ENCODE measurements around the gene ZNF594.
"Not testable (repeated sequence)": the region's sequence is repeated elsewhere in the genome, so short reads cannot be mapped to it uniquely, and the experiment has no call there.

The ZNF594 gene

DNA sequence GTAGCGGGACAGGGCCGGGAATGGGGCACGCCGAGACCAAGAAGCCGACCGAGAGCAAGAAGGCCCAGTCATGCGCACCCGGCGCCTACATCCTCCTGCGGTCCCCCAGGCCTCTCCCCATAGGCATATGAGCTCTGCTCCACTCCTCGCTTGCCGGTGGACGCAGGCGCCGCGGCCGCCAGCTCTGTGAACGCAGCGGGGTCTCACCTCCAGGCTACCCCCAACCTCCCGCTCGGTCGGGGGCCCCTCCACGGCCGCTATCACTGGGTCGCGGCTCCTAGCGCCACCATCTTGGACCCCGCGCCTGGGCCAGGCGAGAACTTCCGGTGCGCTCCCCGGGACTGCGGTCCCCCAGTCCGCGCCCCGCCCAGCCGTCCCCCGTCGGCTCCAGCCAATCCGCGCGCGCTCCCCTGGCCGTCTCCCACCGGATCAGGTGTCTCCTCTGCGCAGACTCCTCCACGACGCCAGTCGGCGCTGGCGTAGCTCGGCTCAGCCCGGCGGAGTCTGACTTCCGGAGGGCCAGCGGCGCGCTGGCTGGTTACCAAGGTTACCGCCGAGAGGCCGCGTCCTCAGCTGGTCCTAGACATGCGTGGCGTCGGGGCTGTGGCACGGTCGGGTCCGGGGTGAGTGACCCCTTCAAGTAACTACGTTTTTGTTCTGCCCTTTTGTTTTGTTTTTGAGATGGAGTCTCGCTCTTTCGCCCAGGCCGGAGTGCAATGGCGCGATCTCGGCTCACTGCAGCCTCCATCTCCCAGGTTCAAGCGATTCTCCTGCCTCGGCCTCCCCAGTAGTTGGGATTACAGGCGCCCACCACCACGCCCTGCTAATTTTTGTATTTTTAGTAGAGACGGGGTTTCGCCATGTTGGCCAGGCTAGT, at the start of gene ZNF594:
Gene ZNF594, minus strand, starts transcription at position 328 of the 877 bp plus-strand sequence. CDS start 7,612 bp downstream, outside the sequence.
- DNase-seq (ENCODE audit: low read depth in 3 of 3), result peak; percentile 94 to 97 (median 96)

DNA sequence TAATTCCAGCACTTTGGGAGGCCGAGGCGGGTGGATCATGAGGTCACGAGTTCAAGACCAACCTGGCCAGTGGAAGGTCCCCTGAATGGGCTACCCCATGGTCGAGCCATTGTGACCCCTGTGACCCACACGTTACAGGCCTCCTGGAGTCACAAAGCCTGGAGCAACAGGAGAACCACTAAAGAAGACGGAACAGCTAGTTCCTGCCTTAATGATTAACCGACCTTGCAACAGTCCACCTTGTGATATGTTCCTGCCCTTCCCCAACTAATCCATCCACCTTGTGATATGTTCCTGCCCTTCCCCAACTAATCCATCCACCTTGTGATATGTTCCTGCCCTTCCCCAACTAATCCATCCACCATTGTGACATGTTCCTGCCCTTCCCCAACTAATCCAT, 48.1 kb upstream of the ZNF594 start:
- DNase-seq (ENCODE audit: low read depth in 3 of 3), result not testable (repeated sequence)

DNA sequence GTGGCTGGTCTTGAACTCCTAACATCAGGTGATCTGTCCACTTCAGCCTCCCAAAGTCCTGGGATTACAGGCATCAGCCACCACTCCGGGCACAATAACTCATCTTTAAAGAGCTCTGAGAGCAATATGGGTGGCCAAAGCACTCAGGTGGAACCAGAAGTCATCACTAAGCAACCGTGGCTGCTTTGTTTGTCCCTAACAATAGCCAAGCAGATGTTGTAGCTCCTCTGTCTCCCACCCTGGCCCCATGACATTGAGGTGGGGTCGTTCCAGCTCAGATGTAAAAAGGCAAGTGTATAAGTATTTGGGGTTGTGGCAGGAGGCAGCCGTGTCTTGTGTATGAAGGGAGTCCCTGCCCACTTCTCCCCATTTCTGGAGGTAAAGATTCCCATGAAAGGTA, 46.7 kb upstream of the ZNF594 start:
- DNase-seq (ENCODE audit: low read depth in 3 of 3), result no peak

DNA sequence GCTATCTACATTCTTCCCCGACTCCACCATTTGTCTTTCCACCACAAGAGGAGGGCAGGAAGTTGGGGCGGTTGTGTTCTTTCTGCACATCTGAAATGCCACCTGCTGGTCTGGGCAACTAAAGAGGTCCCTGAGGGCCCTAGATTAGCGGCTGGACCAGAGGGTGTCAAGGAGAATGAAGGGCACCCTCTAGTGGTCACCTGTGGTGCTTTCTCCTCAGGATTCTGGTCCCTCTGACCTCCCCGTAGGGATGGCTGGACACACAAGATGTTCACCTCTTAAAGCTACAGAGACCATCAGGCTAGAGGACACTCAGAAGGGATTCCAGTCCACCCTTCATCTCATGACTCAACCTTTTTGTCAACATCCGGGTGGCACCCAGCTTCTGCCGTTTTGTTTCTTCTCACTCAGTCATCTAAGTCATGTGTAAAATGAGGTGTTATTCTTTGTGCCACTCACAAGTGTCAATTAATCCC, 45.9 kb upstream of the ZNF594 start:
- peak; percentile 8 to 40 (median 31) for DNase-seq (ENCODE audit: low read depth in 3 of 3)

DNA sequence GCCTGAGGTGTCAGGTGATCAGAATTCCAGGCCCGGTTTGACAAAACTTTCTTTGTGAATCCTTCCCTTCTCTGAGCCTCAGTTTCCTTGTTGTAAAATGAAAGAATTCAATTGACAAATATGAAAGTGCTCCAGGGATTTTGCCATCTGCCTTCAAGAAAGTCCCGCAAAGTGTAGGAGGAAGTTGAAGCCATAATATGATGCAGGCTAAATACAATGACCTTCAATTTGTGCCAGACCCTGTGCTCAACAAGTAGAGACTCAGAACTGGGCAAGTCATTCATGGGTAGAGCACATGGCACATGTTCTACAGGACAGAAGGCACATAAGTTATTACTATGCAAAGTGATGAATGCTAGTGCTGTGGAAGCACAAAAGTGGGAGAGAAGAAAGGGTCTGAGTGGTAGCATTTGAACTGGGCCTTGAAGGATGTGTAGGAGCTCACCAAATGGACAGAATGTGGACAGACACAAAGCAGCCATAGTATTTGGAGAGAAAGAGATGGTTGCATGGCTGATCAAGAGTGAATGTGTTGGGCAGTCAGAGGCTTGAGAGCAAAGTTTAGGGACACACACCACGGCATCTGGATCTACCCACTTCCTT, 45.4 kb upstream of the ZNF594 start:
- no peak for DNase-seq (ENCODE audit: low read depth in 3 of 3)

DNA sequence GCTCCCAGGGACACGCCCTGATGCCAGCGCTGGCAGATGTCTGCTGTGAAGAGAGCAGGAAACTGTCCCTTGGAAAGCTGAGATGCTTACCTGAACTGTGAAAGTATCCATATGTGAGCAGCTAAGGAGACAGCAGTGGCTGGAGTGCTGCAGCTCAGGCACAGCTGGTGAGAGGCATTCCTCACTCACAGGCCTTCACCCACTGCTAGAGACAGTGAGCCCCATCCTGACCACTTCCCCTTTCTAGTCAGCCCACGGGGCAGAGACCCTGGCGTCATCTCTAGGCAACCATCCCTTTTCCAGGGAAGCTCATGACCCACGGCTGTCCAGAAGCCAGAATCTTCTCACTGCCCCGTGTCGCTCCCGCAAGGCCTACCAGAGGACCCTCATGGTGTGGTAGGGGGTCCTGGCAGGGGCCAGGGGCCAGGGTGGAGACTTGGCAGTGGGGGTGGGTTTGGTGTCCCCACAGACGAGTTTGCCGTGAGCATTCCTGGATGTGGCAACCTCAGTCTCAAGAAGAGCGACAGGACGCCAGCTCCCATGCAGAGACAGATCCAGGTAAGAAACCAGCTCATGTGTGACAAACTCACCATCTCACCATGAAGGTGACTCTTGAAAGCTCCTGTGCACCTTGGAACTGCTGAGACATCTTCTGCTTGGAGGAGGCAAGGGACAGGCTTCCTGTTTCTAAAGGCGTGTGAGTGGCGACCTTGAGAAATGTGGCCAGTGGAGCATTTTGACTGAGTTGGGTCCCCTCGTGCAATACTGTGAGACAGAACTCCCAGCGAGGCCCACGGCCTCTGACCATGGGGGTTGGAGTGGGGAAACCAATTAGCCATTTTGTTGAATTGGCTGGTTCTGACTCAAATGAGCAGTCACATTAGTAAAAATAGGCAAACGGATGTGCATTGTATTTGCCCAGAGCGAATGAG, 43.2 kb upstream of the ZNF594 start, which contains the start of gene SCIMP:
Gene SCIMP, minus strand, starts transcription at position 216 of the 932 bp plus-strand sequence. Its CDS starts 105 bp downstream, at position 111.
- DNase-seq (ENCODE audit: low read depth in 3 of 3), result no peak

DNA sequence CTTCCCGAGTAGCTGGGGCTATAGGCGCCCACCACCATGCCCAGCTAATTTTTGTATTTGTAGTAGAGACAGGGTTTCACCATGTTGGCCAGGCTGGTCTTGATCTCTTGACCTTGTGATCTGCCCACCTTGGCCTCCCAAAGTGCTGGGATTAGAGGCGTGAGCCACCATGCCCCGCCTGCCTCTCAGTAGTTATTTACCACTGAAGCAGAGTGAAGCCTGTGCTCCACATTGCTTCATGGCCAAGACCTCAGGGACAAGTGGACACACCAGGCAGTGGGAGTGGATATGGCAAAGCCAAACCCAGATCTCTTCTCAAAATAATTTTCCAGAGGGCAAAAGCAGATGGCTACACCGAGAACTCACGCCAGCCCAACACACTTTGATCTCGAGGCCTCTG, 41.8 kb upstream of the ZNF594 start:
- DNase-seq (ENCODE audit: low read depth in 3 of 3), result not testable (repeated sequence)

DNA sequence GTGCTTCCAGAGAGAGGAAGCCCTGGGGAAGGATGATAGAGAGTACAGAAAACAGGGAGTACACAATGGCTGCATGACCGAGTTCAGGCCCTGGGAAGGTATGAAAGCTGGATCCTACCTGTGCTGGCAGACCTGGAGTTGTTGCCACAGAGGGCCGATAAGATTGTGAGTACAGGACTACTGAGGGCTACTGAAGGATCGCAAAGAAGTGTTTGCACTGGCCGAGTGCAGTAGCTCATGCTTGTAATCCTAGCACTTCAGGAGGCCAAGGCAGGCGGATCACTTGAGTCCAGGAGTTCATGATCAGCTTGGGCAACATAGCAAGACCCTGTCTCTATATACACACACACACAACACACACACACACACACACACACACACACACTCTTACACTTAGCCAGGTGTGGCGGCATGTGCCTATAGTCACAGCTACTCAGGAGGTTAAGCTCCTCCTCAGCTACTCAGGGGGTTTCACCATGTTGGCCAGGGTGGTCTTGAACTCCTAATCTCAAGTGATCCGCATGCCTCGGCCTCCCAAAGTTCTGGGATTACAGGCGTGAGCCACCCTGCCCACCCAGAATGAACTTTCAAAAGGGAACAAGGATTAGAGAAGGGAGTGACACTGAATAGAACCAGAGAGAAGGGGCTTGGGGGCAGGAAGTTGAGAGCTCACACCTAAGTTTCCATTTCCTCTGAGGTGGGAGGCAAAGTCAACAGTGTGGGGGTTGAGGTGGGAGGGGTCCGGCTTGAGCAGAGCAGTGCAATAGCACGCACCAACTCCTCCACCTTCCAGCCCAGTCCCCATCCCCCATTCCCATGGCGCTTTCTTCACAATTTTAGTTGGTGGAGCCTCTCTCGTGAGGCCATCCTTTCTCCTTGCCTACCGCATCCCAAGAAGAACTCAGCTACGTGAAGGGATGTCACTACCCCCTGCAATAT, 35.5 kb upstream of the ZNF594 start:
- no peak for DNase-seq (ENCODE audit: low read depth in 3 of 3)

DNA sequence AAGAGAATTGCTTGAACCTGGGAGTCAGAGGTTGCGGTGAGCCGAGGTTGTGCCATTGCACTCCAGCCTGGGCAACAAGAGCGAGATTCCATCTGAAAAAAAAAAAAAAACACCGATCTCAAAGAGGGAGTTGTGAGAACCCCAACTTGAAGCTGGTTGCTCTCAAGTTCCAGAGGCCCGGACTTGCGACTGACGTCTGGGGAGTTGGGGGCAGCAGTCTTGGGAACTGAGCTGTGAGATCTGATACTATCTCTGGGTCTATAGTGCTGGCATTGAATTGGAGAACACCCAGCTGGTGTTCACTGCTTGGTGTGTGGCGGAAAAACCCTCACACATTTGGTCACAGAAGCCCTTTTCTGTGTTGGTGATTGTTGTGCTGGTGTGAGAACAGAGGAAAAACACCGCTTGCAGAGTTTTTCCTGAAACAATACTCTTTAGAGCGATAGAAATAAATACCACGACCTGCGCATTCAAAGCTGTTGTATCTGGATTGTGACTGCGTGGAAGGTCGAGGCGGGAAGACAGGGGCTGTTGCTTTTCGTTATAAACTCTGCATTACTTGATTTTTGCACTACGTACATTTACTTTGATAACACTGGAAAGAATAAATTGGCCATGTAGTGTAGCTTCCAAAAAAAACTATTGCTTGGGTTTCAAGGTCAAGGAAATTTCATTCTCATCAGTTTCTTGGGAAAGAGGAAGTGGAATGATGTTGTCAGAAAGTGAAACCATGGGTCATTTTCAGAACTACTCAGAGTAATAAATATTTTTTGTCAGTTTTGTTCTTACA, 34.2 kb upstream of the ZNF594 start:
- no peak for DNase-seq (ENCODE audit: low read depth in 3 of 3)

DNA sequence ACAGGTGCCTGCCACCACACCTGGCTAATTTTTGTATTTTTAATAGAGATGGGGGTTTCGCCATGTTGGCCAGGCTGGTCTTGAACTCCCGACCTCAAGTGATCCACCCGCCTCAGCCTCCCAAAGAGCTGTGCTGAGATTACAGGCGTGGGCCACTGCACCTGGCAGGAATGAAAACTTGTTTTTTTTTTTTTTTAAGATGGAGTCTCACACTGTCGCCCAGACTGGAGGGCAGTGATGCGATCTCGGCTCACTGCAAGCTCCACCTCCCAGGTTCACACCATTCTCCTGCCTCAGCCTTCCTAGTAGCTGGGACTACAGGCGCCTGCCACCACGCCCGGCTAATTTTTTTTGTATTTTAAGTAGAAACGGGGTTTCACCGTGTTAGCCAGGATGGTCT, 30.2 kb upstream of the ZNF594 start:
- not testable (repeated sequence) for DNase-seq (ENCODE audit: low read depth in 3 of 3)

DNA sequence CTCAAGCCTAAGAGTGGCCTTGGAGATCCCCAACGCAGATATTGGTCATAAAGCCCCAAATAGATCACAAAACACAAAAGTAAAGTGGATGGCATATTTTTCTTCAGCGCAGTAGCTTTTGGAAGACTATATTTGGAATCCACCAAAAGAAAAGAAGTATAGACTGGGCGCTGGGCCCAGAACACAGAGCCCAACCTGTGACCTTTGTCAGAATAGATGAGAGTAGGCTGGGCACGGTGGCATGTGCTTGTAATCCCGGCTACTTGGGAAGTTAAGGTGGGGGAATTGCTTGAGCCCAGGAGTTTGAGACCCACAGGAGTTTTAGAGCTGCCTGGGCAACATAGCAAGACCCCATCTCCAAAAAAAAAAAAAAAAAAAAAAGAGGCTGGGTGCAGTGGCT, 28.4 kb upstream of the ZNF594 start:
- no peak for DNase-seq (ENCODE audit: low read depth in 3 of 3)

DNA sequence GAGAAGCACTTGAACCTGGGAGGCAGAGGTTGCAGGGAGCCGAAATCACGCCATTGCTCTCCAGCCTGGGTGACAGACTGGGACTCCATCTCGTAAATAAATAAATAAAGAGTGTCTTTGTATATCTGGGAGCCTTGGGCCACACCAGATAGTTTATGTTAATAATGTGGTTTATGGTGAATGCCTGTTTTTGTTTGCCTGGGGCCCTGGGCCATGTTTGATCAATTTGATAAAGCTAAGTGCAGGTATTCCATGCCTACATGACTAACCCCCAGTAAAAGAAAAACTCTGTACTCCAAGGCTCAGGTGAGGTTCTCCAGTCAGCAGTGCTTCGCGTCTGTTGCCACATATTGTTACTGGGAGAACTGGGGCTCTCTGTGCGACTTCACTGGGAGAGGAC, 27.9 kb upstream of the ZNF594 start:
- no peak for DNase-seq (ENCODE audit: low read depth in 3 of 3)

DNA sequence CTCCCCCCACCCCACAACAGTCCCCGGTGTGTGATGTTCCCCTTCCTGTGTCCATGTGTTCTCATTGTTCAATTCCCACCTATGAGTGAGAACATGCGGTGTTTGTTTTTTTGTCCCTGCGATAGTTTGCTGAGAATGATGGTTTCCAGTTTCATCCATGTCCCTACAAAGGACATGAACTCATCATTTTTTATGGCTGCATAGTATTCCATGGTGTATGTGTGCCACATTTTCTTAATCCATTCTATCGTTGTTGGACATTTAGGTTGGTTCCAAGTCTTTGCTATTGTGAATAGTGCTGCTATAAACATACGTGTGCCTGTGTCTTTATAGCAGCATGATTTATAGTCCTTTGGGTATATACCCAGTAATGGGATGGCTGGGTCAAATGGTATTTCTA, 25.9 kb upstream of the ZNF594 start:
- not testable (repeated sequence) for DNase-seq (ENCODE audit: low read depth in 3 of 3)

DNA sequence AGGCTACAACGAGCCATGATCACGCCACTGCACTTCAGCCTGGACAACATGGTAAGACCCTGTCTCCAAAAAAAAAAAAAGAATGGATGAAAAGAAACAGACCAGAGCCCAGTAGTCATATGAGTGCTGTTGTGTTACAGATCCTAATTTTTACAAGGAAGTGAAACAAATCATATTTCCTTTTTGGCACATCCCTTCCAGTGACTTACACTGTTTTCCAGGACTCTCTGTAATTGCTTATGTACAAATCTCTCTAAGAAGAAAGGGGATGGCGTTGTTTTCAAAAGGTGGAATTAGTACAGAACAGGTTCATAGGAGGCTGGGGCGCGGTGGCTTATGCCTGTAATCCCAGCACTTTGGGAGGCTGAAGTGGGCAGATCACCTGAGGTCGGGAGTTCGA, 19.8 kb upstream of the ZNF594 start:
- DNase-seq (ENCODE audit: low read depth in 3 of 3), result no peak

DNA sequence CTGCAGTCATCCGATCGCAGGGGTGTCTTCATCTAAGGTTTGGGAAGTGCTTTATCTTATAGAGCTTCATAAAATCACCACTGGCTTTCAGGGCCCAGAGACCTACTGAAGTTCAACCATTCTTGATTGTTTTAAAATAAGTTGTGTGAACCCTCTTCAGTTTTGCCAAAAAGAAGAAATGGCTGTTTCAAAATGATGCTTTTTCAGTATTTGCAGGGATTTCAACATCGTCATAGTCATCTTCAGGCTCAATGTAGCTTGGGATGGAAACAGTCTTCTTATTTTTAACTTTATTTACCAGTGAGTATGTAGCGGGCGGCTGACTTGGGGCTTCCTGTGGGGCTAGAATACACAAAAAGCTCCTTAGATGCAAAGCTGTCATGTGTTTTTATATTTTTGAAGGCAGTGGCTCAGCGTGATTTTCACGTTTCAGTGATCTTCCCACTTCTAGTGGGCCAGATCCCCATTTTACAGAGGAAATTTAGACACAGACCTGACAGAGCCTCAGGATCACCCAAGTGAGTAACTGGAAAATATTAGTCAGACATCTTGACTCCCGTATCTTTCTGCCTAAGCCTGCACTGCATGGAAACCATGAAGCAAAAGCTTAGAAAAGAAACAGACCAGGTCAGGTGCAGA, 19.1 kb upstream of the ZNF594 start:
- DNase-seq (ENCODE audit: low read depth in 3 of 3), result no peak

DNA sequence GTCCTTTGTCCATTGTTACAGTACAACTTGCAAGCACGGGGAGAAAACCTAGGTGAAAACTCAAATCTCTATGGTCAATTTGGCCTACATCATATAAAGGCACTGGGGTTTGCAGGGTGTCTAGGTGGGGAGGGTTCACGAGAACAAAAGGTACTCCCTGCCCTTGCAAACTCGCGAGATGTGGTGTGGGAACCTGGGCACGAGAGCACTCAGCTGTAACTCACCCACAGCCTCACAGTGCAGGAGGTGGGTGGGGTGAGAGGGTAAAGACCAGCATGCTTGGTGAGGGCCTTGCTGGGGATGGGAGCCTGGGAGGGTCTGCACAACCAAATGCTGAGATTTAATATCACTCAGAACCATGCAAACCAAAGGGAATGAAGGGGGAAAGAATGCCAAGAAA, 18.4 kb upstream of the ZNF594 start:
- no peak for DNase-seq (ENCODE audit: low read depth in 3 of 3)

DNA sequence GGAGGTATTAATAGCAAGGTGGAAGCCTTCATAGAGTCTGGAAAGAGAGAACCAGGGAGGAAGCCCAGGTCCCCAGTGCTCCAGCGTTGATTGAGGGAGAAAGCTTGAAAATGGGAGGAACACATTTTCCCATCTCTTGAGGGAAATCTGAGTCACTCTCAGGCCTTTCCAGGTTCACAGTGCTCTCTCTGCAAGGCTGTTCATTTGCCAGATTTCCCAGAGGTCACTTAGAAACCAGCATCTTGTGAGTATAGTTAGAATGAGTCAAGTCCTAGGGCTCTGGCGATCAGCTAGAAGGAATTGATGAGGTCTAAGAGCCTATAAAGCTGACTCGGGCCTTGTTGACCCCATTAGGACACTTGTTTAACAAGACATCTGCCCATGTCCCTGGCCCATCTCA, 17.7 kb upstream of the ZNF594 start:
- DNase-seq (ENCODE audit: low read depth in 3 of 3), result no peak

DNA sequence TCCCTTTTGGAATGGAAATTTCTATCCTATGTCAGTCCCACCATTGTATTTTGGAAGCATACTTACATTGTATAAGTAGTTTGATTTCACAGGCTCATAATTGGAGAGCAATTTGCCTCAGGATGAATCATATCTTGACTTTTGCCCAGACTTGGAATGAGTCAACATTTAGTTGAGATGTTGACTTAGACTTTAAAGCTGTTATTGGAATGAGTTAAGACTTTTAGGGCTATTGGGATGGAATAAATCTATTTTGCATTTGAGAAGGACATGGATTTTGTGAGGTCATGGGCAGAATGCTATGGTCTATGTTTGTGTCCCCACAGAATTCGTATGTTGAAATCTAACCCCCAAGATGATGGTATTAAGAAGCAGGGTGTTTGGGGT, 12.2 kb upstream of the ZNF594 start:
- no peak for DNase-seq (ENCODE audit: low read depth in 3 of 3)

DNA sequence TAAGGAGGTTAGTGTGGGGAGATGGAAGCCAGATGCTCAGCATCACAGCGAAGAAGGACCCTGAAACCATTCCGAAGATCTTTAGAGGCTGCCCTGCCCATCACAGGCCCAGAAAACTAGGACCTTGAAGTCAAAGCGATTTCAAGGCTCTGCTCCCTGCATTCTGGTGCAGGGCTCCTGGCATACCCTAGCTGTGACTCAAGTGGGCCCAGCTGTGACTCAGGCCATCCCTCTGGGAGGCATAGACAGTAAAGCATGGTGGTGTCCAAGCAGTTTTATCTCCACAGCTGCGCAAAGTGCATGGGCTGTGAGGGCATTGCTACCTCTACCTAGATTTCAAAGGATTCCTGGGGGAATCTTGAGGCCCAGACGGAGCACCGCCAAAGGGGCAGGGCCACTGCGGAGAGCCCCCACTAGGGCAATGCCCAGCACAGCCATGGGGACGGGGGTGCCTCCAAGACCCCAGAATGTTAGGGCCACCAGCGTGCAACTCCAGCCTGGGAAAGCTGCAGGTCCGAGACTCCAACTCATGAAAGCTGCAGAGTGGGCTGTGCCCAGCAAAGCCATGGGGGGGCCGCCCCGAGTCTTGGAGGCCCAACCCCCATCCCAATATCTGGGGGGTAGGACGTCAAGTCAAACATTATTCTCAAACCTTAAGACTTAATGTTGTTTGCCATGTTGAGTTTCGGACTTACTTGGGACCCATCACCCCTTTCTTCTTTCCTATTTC, 11.7 kb upstream of the ZNF594 start:
- no peak for DNase-seq (ENCODE audit: low read depth in 3 of 3)
